SH-SY5Y (cell line): ENCODE data around the gene SPRR2A.

ENCODE experiments used
- GATA2 ChIP-seq: IDR thresholded peaks from 2 replicates; pipeline ENCODE4 v1.6.1; 2011; ENCODE audit warnings: mild to moderate bottlenecking, low read depth, low read length
- GATA3 ChIP-seq: IDR thresholded peaks from 2 replicates; pipeline ENCODE4 v1.6.1; 2011; ENCODE audit warnings: low read depth, mild to moderate bottlenecking, low read length, moderate library complexity

The SPRR2A gene

DNA sequence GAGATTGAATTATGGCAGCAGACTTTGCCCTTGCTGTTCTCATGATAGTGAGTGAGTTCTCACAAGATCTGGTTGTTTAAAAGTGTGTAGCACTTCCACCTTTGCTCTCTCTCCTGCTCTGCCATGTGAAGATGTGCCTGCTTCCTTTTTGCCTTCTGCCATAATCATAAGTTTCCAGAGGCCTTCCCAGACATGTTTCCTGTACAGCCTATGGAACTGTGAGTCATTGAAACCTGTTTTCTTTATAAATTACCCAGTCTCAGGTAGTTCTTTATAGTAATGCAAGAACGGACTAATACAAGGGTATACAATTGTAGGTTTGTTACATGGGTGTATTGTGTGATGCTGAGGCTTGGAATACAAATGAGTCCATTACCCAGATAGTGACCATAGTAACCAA, 22.1 kb downstream of the SPRR2A start:
- no peak for TF ChIP-seq GATA2
- no peak for TF ChIP-seq GATA3

- no peak for TF ChIP-seq GATA3
- no peak for TF ChIP-seq GATA2
Observed at GRCh38 chr1:153032677-153033308, 24.5 kb downstream of the SPRR2A start.

GRCh38 chr1:153032073-153032472, 25.2 kb downstream of the SPRR2A start:
- no peak for TF ChIP-seq GATA3
- no peak for TF ChIP-seq GATA2

DNA sequence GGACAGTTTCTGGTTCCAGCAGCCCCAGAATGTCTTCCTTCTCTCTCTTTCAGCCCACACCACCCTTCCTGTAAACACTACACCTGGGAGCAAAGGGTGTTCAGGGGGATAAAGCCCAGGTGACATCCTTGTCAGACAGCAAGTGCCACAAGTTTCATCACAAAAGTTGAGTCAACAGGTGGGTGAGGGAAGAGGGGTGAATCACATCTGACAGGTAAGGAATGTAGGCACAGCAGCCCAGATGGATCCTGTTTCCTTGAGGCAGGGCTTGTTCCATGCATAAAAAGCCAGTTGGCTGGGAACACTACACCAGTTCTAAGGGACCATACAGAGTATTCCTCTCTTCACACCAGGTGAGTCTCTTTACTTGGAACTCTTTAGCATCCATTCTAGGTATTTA, 26.4 kb downstream of the SPRR2A start, which contains the start of gene SPRR1B:
TSS of gene SPRR1B (plus strand) at position 309 of the 400 bp plus-strand sequence. CDS start 1,143 bp downstream, outside the sequence.
- TF ChIP-seq GATA3, result no peak
- TF ChIP-seq GATA2, result no peak

DNA sequence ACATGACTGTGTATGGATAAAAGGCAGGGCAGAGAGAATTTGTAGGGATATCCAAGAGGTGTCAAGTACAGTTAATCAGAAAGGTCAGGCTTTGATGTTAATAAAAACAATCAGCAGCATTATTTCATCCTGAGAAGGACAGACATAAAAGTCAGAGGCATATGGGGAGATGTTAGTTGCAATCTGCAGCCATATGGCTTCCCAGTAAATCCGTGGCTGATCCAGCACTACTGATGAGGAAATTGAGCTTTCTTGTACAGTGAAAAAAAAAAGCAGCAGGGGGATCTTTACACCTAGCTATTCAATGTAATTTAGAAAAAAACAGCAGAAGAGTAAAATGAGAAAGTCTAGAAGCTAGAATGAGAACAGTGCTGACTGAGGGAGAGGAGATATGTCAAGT, 28.5 kb downstream of the SPRR2A start:
- TF ChIP-seq GATA3, result no peak
- no peak for TF ChIP-seq GATA2

DNA sequence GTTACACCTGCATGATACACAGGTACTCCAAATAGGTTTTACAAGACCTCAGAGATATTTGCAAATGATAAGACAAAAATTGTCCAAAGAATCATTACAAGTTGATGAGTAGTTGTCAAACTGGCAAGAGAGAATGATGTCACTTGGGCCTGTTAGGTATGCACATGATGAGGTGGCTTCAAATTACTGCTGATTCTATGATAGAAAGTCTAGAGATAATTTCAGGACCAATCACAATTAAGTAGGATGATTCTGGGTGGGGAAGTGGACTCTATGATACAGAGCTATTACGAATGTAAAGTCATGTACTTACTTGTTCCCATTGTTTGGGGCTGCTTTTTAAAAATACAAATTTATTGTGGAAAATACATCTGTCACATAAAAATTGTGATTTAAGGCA, 31.5 kb downstream of the SPRR2A start:
- no peak for TF ChIP-seq GATA2
- TF ChIP-seq GATA3, result no peak

DNA sequence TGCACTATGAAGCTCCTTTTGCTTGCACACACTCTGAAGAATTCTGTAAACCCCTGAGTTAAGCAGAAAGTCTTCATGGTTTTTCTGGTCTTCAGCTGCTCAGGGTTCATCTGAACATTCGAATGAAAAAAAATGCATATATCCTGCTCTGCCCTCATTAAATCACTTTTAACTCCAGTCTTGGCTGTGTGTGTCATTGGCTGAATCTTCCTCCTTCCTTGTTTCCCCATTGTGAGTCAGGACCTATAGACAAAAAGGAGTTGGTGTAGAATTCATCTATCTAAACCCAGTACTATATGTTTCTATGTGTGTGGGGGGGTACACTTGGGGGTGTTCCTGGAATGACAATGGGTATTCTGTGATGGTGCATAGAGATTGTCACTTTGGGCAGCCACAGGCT, 32.9 kb downstream of the SPRR2A start:
- TF ChIP-seq GATA2 (no peak), GATA3 (no peak)

- TF ChIP-seq GATA2, result no peak
- no peak for TF ChIP-seq GATA3
Observed at GRCh38 chr1:153023109-153023508, 34.2 kb downstream of the SPRR2A start.
